GM19463 (cell line): Measurements from ENCODE around the gene IGFN1.

Experiments used
- ATAC-seq: cut with Tn5 transposase; IDR thresholded peaks from one replicate; pipeline ENCODE4 v1.9.1; 2021; ENCODE audit warnings: mild to moderate bottlenecking, moderate library complexity; ENCODE audit not compliant: unreplicated experiment

IGFN1 gene

GRCh38 chr1:201190624-201191051 lies at the start of gene IGFN1:
TSS of gene IGFN1 (plus strand) at chr1:201190824. CDS start at chr1:201193294, 2,470 bp downstream.
- ATAC-seq = no peak

- no peak for ATAC-seq
These were observed 49.7 kb upstream of the IGFN1 start for GRCh38 chr1:201140941-201141260.

- ATAC-seq = no peak
These were observed 49.2 kb upstream of the IGFN1 start for GRCh38 chr1:201141418-201141817.

- no peak for ATAC-seq
These were observed 48.4 kb upstream of the IGFN1 start for GRCh38 chr1:201142011-201142848.

- ATAC-seq = no peak
These were observed 47.5 kb upstream of the IGFN1 start for GRCh38 chr1:201142849-201143725.

GRCh38 chr1:201143726-201144635 lies 46.6 kb upstream of the IGFN1 start:
- ATAC-seq = no peak

- no peak for ATAC-seq
These were observed 45.9 kb upstream of the IGFN1 start for GRCh38 chr1:201144701-201145100.

GRCh38 chr1:201145132-201145531 lies 45.5 kb upstream of the IGFN1 start:
- no peak for ATAC-seq

GRCh38 chr1:201145816-201146215 lies 44.8 kb upstream of the IGFN1 start:
- ATAC-seq = no peak

- ATAC-seq = no peak
These were observed 43.8 kb upstream of the IGFN1 start for GRCh38 chr1:201146626-201147390.

- ATAC-seq = no peak
These were observed 43.1 kb upstream of the IGFN1 start for GRCh38 chr1:201147396-201148015.

- no peak for ATAC-seq
These were observed 41.2 kb upstream of the IGFN1 start for GRCh38 chr1:201149400-201149799.

GRCh38 chr1:201153474-201154388 lies 36.9 kb upstream of the IGFN1 start:
- peak; percentile 73 for ATAC-seq

- ATAC-seq = peak; percentile 98
These were observed 36.0 kb upstream of the IGFN1 start, which contains the start of gene TMEM9 for GRCh38 chr1:201154389-201155165. TSS of gene TMEM9 (minus strand) at chr1:201154474. CDS start at chr1:201153923, 551 bp downstream.

- no peak for ATAC-seq
These were observed 35.3 kb upstream of the IGFN1 start for GRCh38 chr1:201155354-201155753.

GRCh38 chr1:201156346-201156745 lies 34.3 kb upstream of the IGFN1 start:
- no peak for ATAC-seq

GRCh38 chr1:201156819-201157218 lies 33.8 kb upstream of the IGFN1 start:
- no peak for ATAC-seq

- no peak for ATAC-seq
These were observed 32.7 kb upstream of the IGFN1 start for GRCh38 chr1:201157949-201158348.
